Loucy (cell line): ENCODE results near the gene TMC2.

Experiments used
- H2AFZ ChIP-seq: fragments of 200-600 bp; sonication (generic); 2 replicates; pipeline ENCODE4 v1.6.0; 2016; ENCODE audit warnings: antibody characterized with exemption, mild to moderate bottlenecking, low read length, moderate library complexity
- H3F3A ChIP-seq: fragments of 200-600 bp; 2 replicates; pipeline ENCODE4 v1.6.0; 2016; ENCODE audit warnings: antibody characterized with exemption, low read depth, mild to moderate bottlenecking
- H3K27me3 ChIP-seq: fragments of 200-600 bp; sonication (generic); 2 replicates; pipeline ENCODE4 v1.6.1; 2014; ENCODE audit warnings: low read length, mild to moderate bottlenecking; ENCODE audit not compliant: insufficient read depth, poor library complexity, severe bottlenecking
- H3K36me3 ChIP-seq: fragments of 200-600 bp; sonication (generic); 2 replicates; pipeline ENCODE4 v1.6.1; 2016; ENCODE audit warnings: low read length; ENCODE audit not compliant: insufficient read depth
- H3K4me1 ChIP-seq: fragments of 200-600 bp; sonication (generic); 2 replicates; pipeline ENCODE4 v1.5.1; 2014; ENCODE audit warnings: low read length, mild to moderate bottlenecking; ENCODE audit not compliant: insufficient read depth, poor library complexity, severe bottlenecking
- H3K4me2 ChIP-seq: fragments of 200-600 bp; sonication (generic); 2 replicates; pipeline ENCODE4 v1.6.0; 2014; ENCODE audit warnings: antibody characterized with exemption, low read length, low read depth, mild to moderate bottlenecking; ENCODE audit not compliant: poor library complexity, severe bottlenecking
- H3K4me3 ChIP-seq: fragments of 200-600 bp; sonication (generic); 2 replicates; pipeline ENCODE4 v1.5.1; 2014; ENCODE audit warnings: low read length, mild to moderate bottlenecking, mixed read lengths; ENCODE audit not compliant: poor library complexity, severe bottlenecking
- H3K79me2 ChIP-seq: fragments of 200-600 bp; sonication (generic); 2 replicates; pipeline ENCODE4 v1.6.1; 2014; ENCODE audit warnings: low read length; ENCODE audit not compliant: insufficient read depth
- H3K9ac ChIP-seq: fragments of 200-600 bp; sonication (generic); 2 replicates; pipeline ENCODE4 v1.6.0; 2014; ENCODE audit warnings: mild to moderate bottlenecking, low read depth, low read length, moderate library complexity; ENCODE audit not compliant: poor library complexity, severe bottlenecking
- H3K9me2 ChIP-seq: fragments of 200-600 bp; sonication (generic); replicated peaks from 2 replicates; pipeline ENCODE4 v1.6.1; 2016; ENCODE audit warnings: low read depth, low read length, mixed read lengths
- H3K9me3 ChIP-seq: fragments of 200-600 bp; sonication (generic); 2 replicates; pipeline ENCODE4 v1.6.1; 2014; ENCODE audit warnings: mild to moderate bottlenecking, antibody characterized with exemption, low read length, low read depth; ENCODE audit not compliant: insufficient read depth
- H4K20me1 ChIP-seq: fragments of 200-600 bp; sonication (generic); 2 replicates; pipeline ENCODE4 v1.6.0; 2014; ENCODE audit warnings: antibody characterized with exemption, low read length, mild to moderate bottlenecking; ENCODE audit not compliant: insufficient read depth, poor library complexity, severe bottlenecking
- CTCF ChIP-seq: fragments of 200-600 bp; sonication (generic); conservative IDR thresholded peaks from 2 replicates; pipeline ENCODE4 v1.5.1; 2014; ENCODE audit warnings: mild to moderate bottlenecking, antibody characterized with exemption, low read length
- EZH2phosphoT487 ChIP-seq: fragments of 200-600 bp; IDR thresholded peaks from 2 replicates; pipeline ENCODE4 v1.6.1; 2018; ENCODE audit warnings: antibody characterized with exemption, mild to moderate bottlenecking, moderate library complexity, borderline replicate concordance

The TMC2 gene

GRCh38 chr20:2535711-2536559, 438 bp upstream of the TMC2 start:
- Histone ChIP-seq H3K4me2 (no peak overlapping the region), H4K20me1 (no peaks in the 10 kb centered on the region), H3K9me2 (no peaks in the 10 kb centered on the region), H3K36me3 (no peaks in the 10 kb centered on the region), H3K9me3 (no peaks in the 10 kb centered on the region), H2AFZ (no peak overlapping the region), H3F3A (no peaks in the 10 kb centered on the region), H3K4me1 (no peaks in the 10 kb centered on the region), H3K79me2 (no peaks in the 10 kb centered on the region), H3K9ac (no peak overlapping the region), H3K27me3 (no peaks in the 10 kb centered on the region), H3K4me3 (no peak overlapping the region)
- TF ChIP-seq CTCF (no peak), EZH2phosphoT487 (no peak)

- Histone ChIP-seq H4K20me1 (no peaks in the 10 kb centered on the region), H3K36me3 (no peaks in the 10 kb centered on the region), H3K9me3 (no peaks in the 10 kb centered on the region), H3K9me2 (no peaks in the 10 kb centered on the region), H3K4me3 (no peak overlapping the region), H3F3A (no peaks in the 10 kb centered on the region), H3K27me3 (no peaks in the 10 kb centered on the region), H2AFZ (no peak overlapping the region), H3K4me2 (no peak overlapping the region), H3K9ac (no peak overlapping the region), H3K79me2 (no peaks in the 10 kb centered on the region), H3K4me1 (no peaks in the 10 kb centered on the region)
- TF ChIP-seq EZH2phosphoT487 (no peak), CTCF (no peak)
Measured at GRCh38 chr20:2537101-2537500, 728 bp downstream of the TMC2 start.

GRCh38 chr20:2538356-2538755, 2.0 kb downstream of the TMC2 start:
- H3K4me2 ChIP-seq = no peak overlapping the region
- TF ChIP-seq EZH2phosphoT487 = no peak
- no peak overlapping the region for H3K9ac ChIP-seq
- no peaks in the 10 kb centered on the region for H3K27me3 ChIP-seq
- H3K4me3 ChIP-seq = no peak overlapping the region
- H3K79me2 ChIP-seq = no peaks in the 10 kb centered on the region
- no peaks in the 10 kb centered on the region for H3K4me1 ChIP-seq
- no peaks in the 10 kb centered on the region for H3K36me3 ChIP-seq
- no peaks in the 10 kb centered on the region for H3K9me2 ChIP-seq
- no peaks in the 10 kb centered on the region for H3K9me3 ChIP-seq
- no peaks in the 10 kb centered on the region for H4K20me1 ChIP-seq
- H3F3A ChIP-seq = no peaks in the 10 kb centered on the region
- no peak overlapping the region for H2AFZ ChIP-seq
